ENCODE measurements around the gene CCHCR1.

The CCHCR1 gene

GRCh38 chr6:31132806-31133205 is 24.8 kb downstream of the CCHCR1 start:
- DNase-seq (ENCODE audit: low read depth in 2 of 3, low spot score in 2 of 3): no peak

DNA sequence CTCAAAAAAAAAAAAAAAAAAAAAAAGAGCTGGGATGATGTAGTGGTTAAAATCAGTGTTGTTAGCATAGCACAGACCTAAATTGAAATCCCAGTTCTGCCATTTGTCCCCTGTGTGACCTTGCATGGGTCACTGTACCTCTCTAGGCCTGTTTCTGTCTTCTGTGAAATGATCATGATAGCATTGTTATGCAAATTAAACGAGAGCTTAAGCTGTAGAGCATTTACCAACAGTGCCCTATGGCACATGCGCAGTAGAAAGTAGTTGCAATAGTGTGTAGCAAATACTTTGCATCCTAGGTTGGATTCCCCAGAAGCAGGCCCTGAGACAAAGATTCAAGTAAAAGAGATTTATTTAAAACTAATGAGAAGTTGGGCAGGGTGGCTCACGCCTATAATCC is 26.0 kb downstream of the CCHCR1 start:
- no peak for DNase-seq (ENCODE audit: low read depth in 2 of 3, low spot score in 2 of 3)

- DNase-seq (ENCODE audit: low read depth in 2 of 3, low spot score in 2 of 3): no peak
Measured at GRCh38 chr6:31130751-31131150, 26.9 kb downstream of the CCHCR1 start.

DNA sequence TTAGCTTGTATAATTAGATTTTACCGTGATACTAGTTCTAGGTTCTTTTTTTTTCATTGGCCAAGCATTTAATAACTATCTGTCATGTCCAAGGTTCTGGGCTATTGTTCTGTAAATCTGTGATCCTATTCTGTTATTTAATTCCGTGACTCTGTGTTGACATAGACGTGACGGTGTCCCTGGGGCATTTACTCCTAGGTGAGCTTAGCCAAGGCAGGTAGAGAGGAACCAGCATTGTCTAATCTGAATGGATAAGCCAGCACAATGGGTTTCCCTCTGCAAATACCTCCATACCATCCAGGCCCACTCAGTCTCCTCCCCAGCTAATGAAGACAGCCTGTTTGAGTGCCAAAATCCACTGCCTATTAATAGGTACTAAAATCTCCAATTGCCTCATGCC is 28.5 kb downstream of the CCHCR1 start:
- DNase-seq (ENCODE audit: low read depth in 2 of 3, low spot score in 2 of 3): no peak

- peak; percentile 23 to 59 (median 40) for DNase-seq (ENCODE audit: low read depth in 2 of 3, low spot score in 2 of 3)
Measured at GRCh38 chr6:31128093-31128676, 29.4 kb downstream of the CCHCR1 start.

- DNase-seq (ENCODE audit: low read depth in 2 of 3, low spot score in 2 of 3): no peak
Measured at GRCh38 chr6:31126396-31127175, 31.0 kb downstream of the CCHCR1 start.

- no peak for DNase-seq (ENCODE audit: low read depth in 2 of 3, low spot score in 2 of 3)
Measured at GRCh38 chr6:31125586-31126363, 31.8 kb downstream of the CCHCR1 start.

- no peak for DNase-seq (ENCODE audit: low read depth in 2 of 3, low spot score in 2 of 3)
Measured at GRCh38 chr6:31125162-31125561, 32.4 kb downstream of the CCHCR1 start.

DNA sequence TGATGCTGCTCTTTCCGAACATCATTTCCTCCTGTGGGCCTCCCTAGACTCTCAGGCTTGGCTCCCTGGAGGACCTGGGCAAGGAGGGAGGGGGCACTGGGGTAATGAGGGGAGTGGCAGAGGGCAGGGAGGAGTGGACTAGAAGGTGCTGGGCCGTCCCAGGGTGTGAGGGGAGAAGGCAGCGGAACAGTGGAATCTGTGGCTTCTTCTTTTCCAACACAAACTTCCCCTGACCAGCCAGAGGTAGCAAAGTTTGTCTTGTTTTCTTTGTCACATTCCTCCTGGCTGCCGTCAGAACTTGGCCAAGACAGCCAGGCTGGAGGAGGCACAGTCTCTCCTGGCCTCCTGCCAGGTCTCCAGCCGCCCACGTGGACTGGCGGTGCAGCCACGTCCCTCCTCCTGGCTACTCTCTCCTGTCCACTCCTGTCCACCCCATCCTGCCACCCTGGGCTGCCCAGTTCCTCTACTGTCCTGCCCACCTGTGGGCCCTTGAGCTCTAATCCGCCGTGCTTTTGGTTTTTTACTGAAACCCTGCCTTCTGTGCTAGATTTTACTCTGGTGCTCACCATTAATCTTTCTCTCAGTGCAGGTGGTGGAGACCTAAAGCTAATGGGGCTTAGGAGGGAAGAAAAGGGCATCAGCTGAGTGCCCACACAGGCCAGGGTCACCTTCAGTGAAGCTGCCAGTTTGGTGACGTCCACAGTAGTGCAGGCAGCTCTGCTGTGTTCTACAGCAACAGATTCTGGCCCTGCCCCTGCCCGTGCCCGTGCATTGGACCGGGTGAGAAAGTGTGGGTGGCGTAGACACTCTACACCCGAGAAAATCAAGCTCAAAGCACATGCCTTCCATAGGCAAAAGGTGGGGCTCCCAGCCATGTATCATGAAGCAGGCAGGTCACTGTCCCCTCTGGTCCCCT is 34.6 kb downstream of the CCHCR1 start:
- no peak for DNase-seq (ENCODE audit: low read depth in 2 of 3, low spot score in 2 of 3)

DNA sequence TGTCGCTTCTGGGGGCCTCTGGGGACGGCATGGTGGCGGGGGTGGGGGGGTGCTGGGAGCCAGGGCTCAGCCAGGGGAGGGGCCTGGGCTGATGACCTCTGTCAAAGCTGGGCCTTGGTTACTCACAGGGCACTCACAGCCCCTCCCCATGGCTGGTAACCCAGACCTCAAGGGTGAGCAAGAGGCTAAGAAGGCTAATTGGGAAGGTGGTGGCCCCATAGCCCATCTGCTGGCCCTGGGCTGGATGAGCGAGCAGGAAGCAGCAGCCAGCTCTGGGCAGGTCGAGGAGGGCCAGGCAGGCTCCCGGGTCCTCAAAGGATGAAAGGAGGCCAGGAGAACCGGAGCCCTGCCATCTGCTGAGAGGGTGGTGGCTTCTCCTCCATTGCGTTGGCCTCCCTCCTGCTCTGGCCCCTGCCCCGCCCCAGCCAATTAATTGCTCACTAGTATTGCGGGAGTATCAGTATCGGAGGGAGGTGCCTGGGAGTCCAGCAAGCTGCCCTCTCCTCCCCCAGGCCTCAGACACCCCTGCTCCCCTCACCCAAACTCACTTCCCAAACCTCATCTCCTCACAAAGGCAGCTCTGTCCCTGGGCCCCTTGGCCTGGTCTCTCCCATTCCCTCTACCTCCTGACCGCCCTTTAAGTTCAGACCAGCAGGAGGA is 36.3 kb downstream of the CCHCR1 start:
- no peak for DNase-seq (ENCODE audit: low read depth in 2 of 3, low spot score in 2 of 3)

DNA sequence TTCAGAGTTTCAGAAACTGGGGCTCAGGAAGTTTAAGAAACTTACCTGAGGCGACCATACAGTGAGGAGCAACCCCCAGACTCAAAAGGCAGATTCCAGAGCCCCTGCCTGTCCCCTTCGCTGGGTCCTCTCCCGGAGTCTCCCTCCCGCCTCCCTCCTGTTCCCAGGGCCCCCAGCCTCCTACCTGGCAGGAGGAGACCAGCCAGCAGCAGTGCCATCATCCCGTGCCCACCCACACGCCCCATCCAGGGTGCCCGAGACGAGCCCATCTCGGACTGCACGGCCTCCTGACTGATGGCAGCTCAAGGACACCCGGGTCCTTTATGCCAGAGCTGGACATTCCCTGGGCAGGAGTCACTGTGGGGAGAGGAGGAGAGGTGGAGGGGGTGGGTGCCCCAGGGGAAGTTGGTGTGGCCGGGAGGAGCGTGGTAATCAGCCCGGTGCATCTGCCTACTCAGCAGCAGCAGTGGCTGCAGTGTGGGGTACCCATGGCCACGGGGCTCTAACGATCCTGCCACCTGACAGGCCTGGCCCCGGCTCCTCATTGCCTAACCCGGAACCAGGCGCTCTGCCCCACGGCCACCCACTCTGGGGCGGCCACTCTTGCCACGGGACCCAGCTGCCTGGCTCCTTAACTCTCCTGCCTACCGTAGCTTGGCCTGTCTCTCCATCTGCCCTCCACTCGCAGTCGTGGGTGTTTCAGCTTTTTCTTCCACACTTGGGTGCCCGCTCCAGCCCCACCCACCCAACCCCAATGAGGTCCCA is 37.3 kb downstream of the CCHCR1 start, which contains the start of gene CDSN:
Gene CDSN (minus strand): TSS at position 296 of the 765 bp plus-strand sequence. CDS start 27 bp downstream, at position 269.
- no peak for DNase-seq (ENCODE audit: low read depth in 2 of 3, low spot score in 2 of 3)

GRCh38 chr6:31118178-31118577 is 39.4 kb downstream of the CCHCR1 start:
- DNase-seq (ENCODE audit: low read depth in 2 of 3, low spot score in 2 of 3): no peak

- no peak for DNase-seq (ENCODE audit: low read depth in 2 of 3, low spot score in 2 of 3)
Measured at GRCh38 chr6:31116661-31117385, 40.8 kb downstream of the CCHCR1 start.

DNA sequence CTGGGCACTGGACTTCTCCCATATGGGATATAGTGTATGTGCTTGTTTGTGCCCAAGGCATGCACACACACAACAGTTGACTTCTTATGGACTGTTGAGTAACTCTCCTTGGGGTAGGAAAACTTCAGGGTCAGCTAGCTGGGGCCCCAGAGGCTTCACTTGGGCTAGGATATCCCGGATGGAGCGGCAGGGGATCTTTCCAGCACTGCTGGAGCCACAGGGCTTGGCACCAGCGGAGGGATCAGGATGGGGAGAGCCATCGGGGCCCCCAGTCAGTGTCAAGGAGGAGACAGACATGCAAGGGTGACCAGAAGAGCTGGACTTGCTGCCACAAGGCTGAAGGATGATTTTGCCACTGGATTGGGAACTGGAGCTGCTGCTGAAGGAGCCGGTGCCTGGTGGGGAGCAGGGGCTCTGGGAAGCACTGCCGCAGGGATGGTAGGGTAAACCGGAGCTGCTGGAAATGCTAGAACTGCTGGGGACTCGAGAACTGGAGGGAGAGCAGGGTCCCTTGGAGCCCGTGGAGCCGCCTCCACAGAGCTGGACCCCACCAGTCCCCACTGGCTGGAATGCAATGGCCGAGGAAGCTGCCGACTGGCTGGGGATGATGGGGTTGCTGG is 41.6 kb downstream of the CCHCR1 start:
- DNase-seq (ENCODE audit: low read depth in 2 of 3, low spot score in 2 of 3): no peak

DNA sequence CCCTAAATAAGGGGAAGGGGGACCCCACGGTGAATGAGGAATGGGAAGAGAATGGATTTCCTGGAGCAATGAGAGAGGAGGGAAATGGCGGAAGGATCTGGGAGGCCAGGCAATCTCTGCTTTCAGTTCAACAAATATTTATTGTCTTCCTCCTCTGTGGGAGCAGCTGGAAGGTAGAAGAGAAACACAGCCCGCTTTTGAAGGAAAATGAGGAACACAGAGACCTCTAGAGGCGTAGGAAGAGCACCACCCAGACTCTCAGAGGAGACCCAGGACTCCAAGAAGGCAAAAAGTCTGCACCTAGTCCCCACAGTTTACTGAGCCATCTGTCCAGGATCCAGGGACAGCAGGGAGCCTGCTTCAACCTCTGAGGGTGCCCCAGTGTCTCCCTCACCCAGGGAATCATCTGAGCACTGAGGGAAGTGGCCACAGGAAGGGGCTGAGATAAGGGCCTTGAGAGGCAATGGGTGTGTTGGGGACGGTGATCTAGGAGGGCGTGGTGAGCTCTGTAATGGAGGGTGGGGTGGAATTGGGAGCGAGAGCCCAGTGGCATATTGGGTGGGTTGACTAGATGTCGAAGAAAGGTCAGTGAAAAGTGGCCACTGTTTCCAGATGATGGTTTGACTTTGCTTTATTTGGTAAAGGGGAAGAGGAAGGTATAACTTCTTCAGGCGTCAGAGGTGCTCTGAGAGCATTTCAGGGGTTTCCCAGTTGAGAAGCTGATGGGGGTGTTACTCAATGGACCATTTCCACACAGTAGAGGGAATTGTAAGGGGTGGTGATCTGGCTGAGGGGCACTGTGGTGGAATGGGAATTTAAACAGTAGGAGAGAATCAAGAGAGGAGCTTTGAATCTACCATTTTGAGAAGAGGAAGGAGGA is 42.4 kb downstream of the CCHCR1 start:
- DNase-seq (ENCODE audit: low read depth in 2 of 3, low spot score in 2 of 3): no peak

DNA sequence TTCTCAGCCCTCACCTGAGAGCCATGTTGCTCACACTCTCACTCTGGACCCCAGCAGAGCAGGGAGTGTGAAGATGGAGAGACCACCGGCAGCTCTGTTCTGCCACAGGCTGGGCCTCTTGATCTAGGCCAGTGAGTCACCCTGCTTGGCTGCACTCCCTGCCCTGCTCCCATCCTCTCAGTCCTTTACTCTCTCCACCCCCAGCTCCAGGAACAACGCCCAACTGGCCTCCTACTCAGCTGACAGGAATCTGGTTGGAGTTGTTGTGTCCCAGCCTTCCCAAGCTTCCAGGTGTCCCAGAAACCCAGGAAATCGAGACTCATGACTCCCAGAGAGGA is 43.1 kb downstream of the CCHCR1 start, which contains the start of gene PSORS1C1:
Gene PSORS1C1 (plus strand): TSS at position 260 of the 338 bp plus-strand sequence. CDS start 14,833 bp downstream, outside the sequence.
- no peak for DNase-seq (ENCODE audit: low read depth in 2 of 3, low spot score in 2 of 3)

- no peak for DNase-seq (ENCODE audit: low read depth in 2 of 3, low spot score in 2 of 3)
Measured at GRCh38 chr6:31113861-31114540, 43.6 kb downstream of the CCHCR1 start.
